A204.1 (cell line): Measurements from ENCODE around the gene DYTN.
"Not testable (repeated sequence)": the region's sequence is repeated elsewhere in the genome, so short reads cannot be mapped to it uniquely, and the experiment has no call there.

Experiments
- FAIRE-seq: peaks from 2 replicates; lab custom pipeline; 2012; peaks lifted over from hg19 to GRCh38; lab: Jason Lieb, UNC

The DYTN gene

GRCh38 chr2:206718296-206718695 lies at the start of gene DYTN:
TSS of gene DYTN (minus strand) at chr2:206718396. CDS start at chr2:206718279, 117 bp downstream.
- FAIRE-seq, result no peak

DNA sequence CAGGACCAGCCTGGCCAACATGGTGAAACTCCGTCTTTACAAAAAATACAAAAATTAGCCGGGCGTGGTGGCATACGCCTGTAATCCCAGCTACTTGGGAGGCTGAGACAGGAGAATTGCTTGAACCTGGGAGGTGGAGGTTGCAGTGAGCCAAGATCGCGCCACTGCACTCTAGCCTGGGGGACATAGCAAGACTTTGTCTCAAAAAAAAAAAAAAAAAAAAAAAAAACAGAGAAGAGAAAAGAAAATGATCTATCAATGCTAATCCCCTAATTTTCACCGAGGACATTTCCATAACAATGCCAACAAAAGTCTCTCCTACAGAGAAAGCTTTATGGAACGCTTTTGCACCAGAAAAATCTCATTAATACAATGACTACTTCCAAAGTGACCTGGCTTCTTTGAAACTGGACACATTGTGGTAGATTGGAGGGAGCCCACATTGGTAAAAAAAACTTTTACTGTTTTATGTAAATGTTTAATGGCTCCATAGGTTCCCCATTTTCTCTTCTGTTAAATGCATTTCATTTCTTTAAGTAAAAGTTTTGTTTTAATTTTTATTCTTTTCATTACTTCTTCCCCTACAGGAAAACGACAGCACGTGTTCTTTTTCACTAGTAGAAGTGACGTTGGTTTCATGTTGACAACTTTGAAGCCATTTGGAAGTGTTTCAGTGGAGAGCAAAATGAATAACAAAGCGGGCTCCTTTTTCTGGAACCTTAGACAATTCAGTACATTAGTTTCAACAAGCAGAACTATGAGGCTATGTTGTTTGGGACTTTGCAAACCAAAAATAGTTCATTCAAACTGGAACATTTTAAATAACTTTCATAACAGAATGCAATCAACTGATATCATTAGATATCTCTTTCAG lies 48.1 kb upstream of the DYTN start:
- no peak for FAIRE-seq

DNA sequence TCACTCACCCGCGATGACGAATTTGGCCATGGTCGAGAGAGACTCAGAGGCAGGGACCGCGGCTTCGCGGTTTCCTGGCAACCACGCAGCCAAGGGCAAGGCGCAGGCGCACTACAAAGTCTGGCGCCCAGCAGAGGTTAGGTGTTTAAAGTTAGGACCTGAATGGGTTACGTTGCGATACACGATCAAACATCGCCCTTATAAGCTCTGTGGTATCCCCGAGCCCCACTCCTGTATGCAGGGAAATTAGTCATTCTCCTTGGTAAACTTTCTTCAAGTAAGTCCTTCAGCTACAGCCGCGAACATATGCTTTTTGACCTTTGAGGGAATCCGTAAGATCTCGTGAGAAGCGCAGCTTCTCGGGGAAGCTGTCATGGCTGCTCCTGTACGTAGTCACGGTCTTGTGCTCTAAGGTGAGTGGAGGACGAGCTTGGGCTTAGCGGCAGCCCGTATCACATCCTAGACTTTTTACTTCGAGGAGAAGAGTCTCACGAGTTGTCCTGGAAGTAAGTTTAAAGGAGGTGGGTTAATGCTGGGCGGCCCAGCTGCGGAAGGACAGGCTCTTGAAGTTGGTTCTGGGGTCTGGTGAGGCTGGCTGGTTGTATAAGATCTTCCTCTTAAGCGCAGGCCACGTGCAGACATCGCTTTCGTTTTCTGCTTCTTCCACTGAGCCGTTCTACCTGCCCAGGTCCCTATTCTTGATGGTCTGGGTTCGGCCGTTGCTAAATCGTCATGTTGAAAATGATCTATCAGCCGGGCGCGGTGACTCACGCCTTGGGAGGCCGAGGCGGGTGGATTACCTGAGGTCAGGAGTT lies 47.3 kb upstream of the DYTN start, which contains the start of the genes FASTKD2 and MDH1B:
FASTKD2 (plus strand) TSS at position 365 of the 815 bp plus-strand sequence. CDS start 1,088 bp downstream, outside the sequence.
MDH1B (minus strand) TSS at position 87 of the 815 bp plus-strand sequence; CDS start at position 30, 57 bp downstream.
- FAIRE-seq, result no peak

GRCh38 chr2:206764673-206765241 lies 46.6 kb upstream of the DYTN start:
- FAIRE-seq, result no peak

DNA sequence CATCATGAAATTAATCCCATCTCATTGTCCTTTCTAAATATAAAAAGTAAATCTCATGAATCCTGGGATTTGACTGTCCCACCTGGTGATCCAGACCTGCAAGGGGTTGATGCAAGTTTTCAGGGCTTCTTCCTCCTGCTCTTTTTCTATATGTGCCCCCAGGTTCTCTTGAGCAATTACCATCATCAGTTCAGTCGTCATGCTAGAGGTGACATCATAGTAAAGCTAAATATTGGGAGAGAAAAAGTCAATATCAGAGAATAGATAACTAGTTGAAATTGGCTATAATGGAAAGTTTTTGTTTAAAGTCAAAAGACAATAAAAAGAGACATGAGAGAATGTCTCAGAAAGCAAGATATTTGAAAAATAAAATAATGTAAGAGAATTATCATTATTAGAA lies 38.6 kb upstream of the DYTN start:
- no peak for FAIRE-seq

- no peak for FAIRE-seq
These were observed 22.6 kb upstream of the DYTN start for GRCh38 chr2:206740800-206741199.

- no peak for FAIRE-seq
These were observed 21.1 kb upstream of the DYTN start for GRCh38 chr2:206739271-206739670.

DNA sequence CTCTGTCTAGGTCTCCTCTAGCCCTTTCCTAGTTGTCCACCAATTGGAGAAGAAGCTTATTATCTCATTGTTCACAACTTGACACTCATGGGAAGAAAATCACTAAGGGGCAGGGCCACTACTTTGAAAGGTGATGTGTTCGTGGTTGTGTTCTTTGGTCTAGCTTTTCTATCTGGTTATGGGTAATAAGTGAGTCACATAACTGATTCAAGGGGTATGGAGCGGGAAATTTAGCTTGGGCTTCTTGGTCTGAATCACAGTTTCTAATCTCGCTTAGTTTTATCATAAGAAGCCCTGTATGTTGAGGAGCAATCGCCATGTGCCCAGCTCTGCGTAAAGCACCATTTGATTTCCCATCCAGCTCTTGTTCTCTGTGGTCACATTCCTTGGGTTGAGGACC lies 18.7 kb upstream of the DYTN start:
- FAIRE-seq, result no peak

DNA sequence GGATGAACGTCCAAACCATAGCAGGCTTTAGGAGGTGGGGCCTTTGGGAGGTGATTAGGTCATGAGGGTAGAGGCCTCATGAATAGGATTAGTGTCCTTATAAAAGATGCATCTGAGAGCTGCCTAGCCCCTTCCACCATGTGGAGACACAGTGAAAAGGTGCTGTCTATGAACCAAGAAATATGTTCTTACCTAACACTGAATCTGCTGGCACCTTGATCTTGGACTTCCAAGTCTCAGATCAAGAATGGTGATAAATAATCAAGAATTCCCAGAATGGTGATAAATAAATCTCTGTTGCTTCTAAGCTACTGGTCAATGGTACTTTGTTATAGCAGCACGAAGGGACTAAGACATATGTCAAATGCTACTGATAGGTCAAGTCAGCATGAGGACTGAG lies 15.1 kb upstream of the DYTN start:
- no peak for FAIRE-seq

DNA sequence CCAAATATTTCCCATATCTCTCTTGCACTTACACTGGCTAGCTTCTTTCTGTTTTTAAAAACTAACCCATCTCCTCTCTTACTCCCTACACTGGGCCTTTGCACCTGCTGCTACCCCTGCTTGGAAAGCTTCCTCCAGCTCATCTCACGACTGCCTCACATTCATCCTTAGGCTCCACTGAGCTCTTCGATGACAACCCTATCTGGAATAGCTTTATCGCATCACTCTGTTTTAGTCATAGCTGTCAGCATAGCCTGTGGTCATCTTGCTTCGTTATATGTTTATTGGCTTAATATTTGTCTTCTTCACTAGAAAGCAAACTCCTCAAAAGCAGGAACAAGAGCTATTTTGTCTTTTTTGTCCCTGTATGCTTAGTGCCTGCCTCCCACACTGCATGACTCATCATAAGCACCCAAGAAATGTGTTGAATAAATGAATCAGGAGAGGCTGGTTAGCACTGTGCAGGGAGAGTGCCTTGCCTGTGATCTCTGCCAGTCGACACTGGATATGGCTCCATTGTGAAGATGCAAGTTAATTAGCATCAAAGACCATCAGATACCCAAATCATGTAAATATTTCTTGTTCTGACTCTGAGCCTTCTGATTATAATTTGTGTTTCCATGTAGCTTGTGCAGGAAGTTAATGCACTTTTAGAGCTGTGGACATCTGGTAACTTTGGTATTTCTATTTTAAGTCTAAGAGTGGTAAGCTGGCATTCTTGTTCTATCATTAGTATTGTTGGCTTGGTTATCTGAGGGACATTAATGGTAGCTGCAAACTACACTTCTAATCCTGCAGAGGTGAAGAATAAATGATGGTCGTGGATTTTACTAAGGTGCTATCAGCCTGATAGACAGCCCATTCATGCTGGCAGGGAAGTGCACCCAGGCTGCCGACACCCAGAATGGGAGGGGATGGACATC lies 10.3 kb upstream of the DYTN start:
- no peak for FAIRE-seq

DNA sequence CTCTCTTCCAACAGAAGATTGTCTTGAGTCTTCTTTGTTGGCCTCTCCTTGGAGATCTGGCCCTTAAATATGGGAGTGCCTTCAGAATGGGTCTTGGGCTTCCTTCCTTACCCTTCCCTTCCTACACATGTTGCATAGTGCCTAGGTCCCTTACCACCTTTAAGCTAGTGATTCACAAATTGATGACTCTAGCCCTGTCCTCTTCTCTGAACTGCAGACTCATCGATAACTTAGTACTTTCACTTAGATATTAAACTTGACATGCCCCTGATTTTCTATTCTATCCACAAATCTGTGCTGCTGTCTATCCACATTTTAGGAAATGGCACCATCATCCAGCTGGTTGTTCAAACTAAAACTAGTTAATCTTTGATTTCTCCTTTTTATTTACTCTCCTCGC lies 9.1 kb upstream of the DYTN start:
- FAIRE-seq, result no peak

DNA sequence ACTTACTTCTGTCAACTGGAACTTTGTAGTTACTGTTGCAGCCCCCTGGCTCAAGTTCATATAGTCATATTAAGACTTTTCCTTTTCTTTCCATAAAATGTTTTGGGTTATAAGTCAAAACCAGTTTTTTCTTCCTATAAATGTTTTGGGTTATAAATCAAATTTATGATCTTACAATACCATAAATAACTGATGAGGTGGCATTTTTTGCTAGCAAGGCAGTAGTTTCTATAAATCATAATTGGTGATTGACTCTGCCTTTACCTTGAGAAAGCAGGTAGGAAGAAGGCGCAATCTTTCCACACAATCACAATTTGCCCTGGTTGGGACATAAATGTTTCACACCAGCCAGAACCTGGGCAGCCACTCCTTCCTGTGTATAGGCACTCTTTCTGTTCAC lies 5.1 kb upstream of the DYTN start:
- FAIRE-seq, result no peak

GRCh38 chr2:206721256-206721920 lies 3.2 kb upstream of the DYTN start:
- no peak for FAIRE-seq

- FAIRE-seq, result no peak
These were observed 1.6 kb downstream of the DYTN start for GRCh38 chr2:206716623-206717022.

DNA sequence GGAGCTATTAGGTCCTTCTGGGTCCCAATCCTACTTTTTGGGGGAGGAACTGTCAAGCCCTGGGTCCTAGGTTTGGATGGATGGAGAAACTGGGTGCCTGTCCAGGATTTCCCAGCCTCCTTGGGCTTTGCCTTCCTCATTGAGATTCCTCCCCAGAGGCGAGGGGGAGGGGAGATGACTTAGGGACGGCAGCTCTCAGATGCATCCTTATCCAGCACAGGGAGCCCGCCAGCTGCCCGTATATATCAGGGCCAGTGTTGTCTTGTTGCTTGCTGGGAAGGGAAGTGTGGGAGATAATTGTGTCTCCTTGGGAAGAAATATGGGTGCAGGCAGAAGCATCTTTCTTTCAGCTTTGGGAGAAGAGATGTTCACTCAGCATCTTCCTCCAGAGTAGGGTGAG lies 3.0 kb downstream of the DYTN start:
- not testable (repeated sequence) for FAIRE-seq

DNA sequence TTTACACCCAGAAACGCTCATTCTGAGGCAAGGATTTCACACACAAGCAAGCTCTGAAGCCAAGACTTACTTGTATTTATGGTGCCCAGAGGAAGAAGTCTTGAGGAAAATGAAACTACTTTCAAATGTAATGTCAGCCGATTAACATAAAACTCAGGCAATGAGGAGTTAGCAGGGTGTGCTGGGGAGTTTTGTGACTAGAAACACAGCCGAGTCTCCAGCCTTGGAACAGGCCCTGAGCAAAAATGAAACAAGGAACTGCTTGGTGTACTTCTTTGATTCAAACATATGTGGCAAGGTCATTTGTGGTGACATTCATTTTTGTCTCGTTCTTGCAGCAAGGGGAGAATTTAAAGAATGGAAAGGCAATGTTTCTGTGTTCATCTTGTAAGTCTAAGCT lies 4.5 kb downstream of the DYTN start:
- no peak for FAIRE-seq

- FAIRE-seq, result no peak
These were observed 9.9 kb downstream of the DYTN start for GRCh38 chr2:206708286-206708685.

GRCh38 chr2:206707164-206707701 lies 11.0 kb downstream of the DYTN start:
- FAIRE-seq, result no peak

GRCh38 chr2:206701952-206702605 lies 16.1 kb downstream of the DYTN start:
- no peak for FAIRE-seq

GRCh38 chr2:206700156-206700555 lies 18.0 kb downstream of the DYTN start:
- no peak for FAIRE-seq
